Omental fat pad (tissue), 4 donors: ENCODE results near the gene CLRN1. TPM values are rescaled to one million over a fixed set of nuclear protein-coding genes. Genes with fewer than 3 reads are reported as not detected.

Source experiments
- ATAC-seq: fragments of 150-250 bp; one replicate; pipeline ENCODE4 v1.9.1; 2016; ENCODE audit warnings: mild to moderate bottlenecking, moderate library complexity; ENCODE audit not compliant: low FRiP score
- DNase-seq: peaks from one replicate; pipeline ENCODE4 v3.0.0-alpha.2; 2019; ENCODE audit warnings: low spot score
- CTCF ChIP-seq, 3 donors: fragments of 450-650 bp; IDR thresholded peaks; one replicate each; pipeline ENCODE4 v1.5.1; 2016 to 2017; ENCODE audit warnings: antibody characterized with exemption in 3 of 3, mild to moderate bottlenecking in 3 of 3, moderate library complexity in 2 of 3
- total RNA-seq, 4 donors: library from RNA; depleted of rRNA; stranded (reverse); fragments of >200 nt; gene quantifications; one replicate each; pipeline ENCODE4 v1.1.0, GENCODE V29; 2016

Gene CLRN1
- total RNA-seq, 4 donors from 2014 or later, result not detected

- DNase-seq (no peak), ATAC-seq (no peak)
- TF ChIP-seq CTCF (IDR thresholded peaks at IDR 0.05), result no peak
Measured at GRCh38 chr3:151011427-151011826, 38.9 kb upstream of the CLRN1 start.

GRCh38 chr3:151009981-151010380, 37.5 kb upstream of the CLRN1 start:
- TF ChIP-seq CTCF (IDR thresholded peaks at IDR 0.05), result no peak
- ATAC-seq (no peak), DNase-seq (no peak)

GRCh38 chr3:151009430-151009829, 36.9 kb upstream of the CLRN1 start:
- no peak for TF ChIP-seq CTCF (IDR thresholded peaks at IDR 0.05)
- DNase-seq (no peak), ATAC-seq (no peak)

- no peak for ATAC-seq
- TF ChIP-seq CTCF (IDR thresholded peaks at IDR 0.05), result no peak
- DNase-seq, result no peak
Measured at GRCh38 chr3:151008699-151009098, 36.2 kb upstream of the CLRN1 start.

GRCh38 chr3:151003768-151004134, 31.2 kb upstream of the CLRN1 start:
- no peak for TF ChIP-seq CTCF (IDR thresholded peaks at IDR 0.05)
- DNase-seq, result no peak
- ATAC-seq, result no peak

- ATAC-seq, result no peak
- DNase-seq, result no peak
- no peak for TF ChIP-seq CTCF (IDR thresholded peaks at IDR 0.05)
Measured at GRCh38 chr3:151003029-151003767, 30.7 kb upstream of the CLRN1 start.
